GM19025 (cell line): ENCODE data around the gene RUNX3.
A peak's percentile ranks its signal among the peaks of the same experiment; 100 is the strongest.

Experiments
- ATAC-seq: cut with Tn5 transposase; IDR thresholded peaks from one replicate; pipeline ENCODE4 v1.9.1; 2021; ENCODE audit warnings: mild to moderate bottlenecking, low read depth, moderate library complexity; ENCODE audit not compliant: unreplicated experiment

RUNX3 gene

DNA sequence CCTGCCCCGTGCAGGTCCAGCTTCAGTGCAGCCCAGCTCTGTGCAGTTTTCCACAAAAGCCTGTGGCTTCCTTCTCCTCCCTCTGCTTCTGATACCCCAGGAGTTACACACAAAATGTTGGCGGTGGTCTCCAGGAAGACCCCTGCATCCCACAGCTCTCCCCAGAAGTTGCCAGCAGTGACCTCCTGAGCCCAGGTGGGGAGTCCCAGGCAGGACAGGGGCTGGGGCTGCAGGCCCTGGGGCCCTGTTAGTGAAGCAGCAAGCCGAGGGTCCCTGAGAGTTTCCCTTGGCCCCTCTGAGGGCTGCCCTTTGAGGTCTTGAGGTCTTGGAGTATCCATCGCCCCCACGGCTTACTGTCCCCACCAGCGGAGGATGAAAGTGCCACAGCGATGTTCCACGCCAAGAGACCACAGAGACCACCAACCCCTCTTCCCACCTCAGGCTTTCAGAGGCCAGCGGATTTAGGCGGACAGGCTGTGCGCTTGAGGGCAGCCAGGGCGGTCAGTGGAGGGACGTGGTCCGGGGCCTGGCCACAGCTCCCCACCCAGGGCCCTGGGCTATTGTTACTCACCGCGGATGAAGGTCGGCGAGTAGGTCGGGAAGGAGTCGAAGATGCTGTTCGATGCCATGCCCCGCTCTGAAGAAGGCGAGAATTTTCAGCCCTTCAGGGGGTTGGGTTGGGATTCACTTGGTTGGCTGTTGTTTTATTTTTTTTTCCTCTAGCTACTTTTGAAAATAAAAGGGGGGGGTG is 34.0 kb upstream of the RUNX3 start:
- no peak for ATAC-seq

DNA sequence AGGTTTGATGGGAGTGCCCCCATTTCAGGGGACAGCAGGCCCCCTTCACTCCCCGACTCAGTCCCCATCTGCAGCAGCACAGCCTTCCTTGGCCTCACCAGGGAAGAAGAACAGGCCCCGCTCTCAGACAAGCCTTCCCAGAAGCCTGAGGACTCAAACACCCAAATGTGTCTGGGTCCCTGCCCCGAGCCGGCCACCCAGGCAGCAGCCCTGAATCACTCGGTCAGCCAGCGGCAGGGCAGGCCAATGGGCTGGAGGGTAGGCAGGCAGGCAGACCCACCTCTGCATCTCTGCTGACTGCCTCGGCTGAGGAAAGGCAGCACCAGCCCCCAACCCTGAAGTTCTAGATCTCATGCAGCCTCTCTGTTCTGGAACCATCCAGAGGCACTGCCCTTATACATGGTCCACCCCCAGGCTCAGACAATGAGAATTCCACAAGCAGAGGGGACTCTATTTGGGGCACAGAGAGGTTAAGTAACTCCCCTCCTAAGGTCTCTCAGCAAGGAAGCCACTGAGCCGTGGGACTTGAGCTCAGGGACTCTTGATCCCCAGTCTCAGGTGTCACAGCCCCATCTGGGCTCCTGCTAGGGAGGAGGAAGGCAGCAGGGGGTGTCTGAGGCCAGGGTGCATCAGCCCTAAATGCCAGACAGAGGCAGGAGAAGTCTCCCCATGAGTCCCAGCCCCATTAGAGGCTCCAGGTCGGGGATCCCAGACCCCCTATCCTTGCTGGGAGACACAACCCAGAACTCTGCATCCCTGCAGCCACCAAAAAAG is 33.2 kb upstream of the RUNX3 start:
- no peak for ATAC-seq

GRCh38 chr1:24961961-24962861 is 32.1 kb upstream of the RUNX3 start:
- no peak for ATAC-seq

GRCh38 chr1:24961334-24961733 is 31.3 kb upstream of the RUNX3 start:
- ATAC-seq = no peak

GRCh38 chr1:24960071-24960801 is 30.2 kb upstream of the RUNX3 start:
- no peak for ATAC-seq

- no peak for ATAC-seq
These were observed 29.5 kb upstream of the RUNX3 start for GRCh38 chr1:24959623-24959975.

GRCh38 chr1:24958766-24959622 is 28.9 kb upstream of the RUNX3 start:
- no peak for ATAC-seq

- no peak for ATAC-seq
These were observed 28.0 kb upstream of the RUNX3 start for GRCh38 chr1:24957808-24958752.

DNA sequence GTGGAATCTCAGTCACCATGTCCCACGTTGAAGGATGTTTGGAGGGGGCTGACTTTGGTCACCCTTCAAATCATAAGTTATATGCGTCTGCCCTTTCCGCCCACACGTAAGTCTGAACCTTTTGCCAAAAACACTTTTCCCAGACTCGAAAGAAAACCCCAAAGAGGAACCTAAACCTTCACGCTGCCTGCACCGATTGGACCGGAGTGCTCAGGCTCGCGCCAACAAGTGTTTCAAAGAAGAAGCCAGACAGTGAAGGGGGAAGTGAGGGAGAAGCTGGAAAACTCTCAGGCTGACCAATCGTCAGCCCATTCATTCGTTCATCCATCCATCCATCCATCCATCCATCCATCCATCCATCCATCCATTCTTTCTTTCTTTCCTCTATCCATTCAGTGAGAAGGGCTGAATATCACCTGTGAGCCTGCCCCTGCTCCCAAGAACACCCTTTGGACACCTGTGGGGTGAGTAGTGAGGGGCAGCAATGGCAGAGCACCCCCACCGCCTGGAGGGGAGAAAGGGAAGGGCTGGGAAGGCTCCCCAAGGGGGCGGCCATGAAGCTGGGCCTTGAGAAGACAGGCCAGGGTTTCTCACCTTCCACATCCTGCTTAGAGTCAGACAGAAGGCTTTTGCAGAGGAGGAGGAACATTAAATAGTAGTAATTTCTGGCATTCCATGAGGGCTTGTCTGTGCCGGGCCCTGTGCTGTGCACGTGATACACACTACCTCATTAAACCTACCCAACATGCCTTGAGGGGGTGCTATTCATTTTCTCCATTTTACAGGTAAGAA is 27.1 kb upstream of the RUNX3 start:
- no peak for ATAC-seq

DNA sequence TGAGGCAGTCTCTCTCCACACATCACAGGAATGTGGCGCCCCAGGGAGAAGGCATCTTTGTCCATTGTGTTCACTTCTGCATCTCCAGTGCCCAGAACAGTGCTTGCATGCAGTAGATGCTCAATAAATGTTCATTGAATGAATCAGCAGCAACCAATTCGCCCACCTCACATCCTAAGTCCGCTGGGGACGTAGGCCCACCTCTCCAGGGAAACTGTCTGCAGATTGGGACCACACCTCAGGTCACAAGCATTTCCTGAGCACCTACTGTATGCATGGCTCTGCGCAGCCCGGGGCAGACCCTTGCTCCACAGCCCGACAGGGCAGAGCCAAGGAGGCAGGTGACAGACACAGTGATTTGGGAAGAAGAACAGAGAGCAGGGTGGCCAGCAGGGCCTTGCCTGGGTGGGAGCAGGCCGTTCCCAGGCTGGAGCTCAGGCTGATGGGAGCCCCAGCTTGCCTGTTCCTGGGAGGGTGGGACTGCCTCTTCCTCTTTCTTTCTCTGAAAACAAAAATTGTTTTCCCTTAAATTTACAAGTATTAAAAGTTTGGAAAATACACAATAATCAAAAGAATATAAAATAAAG is 25.8 kb upstream of the RUNX3 start:
- no peak for ATAC-seq

GRCh38 chr1:24955161-24955560 is 25.1 kb upstream of the RUNX3 start:
- peak; percentile 44 for ATAC-seq

GRCh38 chr1:24954631-24955030 is 24.6 kb upstream of the RUNX3 start:
- no peak for ATAC-seq

DNA sequence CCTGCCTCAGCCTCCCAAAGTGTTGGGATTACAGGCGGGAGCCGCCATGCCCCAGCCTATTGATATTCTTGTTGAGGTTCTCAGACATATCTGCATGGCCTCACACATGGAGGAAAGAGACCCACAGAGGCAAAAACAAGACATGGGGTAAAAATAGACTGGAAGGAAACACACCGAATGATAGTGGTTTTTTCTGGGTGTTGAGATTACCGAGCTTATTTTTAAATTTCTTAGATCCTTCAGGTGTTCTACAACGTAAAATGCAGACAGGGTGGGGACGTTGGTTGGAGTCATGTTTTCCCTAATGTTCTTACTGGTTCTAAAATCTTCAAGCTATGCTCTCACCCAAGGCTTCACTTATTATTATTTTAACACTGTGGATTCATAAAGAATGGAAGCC is 23.9 kb upstream of the RUNX3 start:
- no peak for ATAC-seq

GRCh38 chr1:24952413-24952841 is 22.4 kb upstream of the RUNX3 start:
- ATAC-seq = no peak

GRCh38 chr1:24951810-24952412 is 21.8 kb upstream of the RUNX3 start:
- ATAC-seq = no peak

DNA sequence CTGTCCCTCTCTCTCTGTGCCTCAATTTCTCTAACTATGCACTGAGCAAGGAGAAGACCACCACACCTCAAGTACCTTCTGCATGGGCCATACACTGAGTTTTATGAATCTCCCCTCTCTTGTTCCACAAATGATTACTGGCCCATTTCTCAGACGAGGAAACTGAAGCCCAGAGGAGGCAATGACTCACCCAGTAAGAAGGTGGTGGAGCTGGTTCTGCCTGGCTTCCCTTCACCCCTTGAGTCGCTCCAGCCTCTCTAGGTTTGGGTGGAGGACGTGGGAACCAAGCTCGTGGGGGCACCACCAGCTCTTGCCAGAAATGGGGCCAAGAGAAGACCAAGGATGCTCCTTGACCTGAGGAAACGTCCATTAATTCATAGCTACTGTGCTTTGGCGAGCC is 21.3 kb upstream of the RUNX3 start:
- no peak for ATAC-seq

- no peak for ATAC-seq
These were observed 19.3 kb upstream of the RUNX3 start for GRCh38 chr1:24949331-24949881.
